Neural progenitor cell (in vitro differentiated cells): ENCODE measurements around the gene PLEKHG4. TPM values are rescaled to one million over a fixed set of nuclear protein-coding genes. Genes with fewer than 3 reads are reported as not detected.

Experiments
- DNase-seq: peaks from one replicate; pipeline ENCODE4 v3.0.0-alpha.2; 2016; ENCODE audit warnings: low spot score
- H2AFZ ChIP-seq: fragments of 200-600 bp; sonication (generic); replicated peaks from 2 replicates; pipeline ENCODE4 v1.6.1; 2016; ENCODE audit warnings: antibody characterized with exemption
- H3F3A ChIP-seq: fragments of 200-600 bp; sonication (generic); 2 replicates; pipeline ENCODE4 v1.6.1; 2016; ENCODE audit warnings: antibody characterized with exemption, low read depth
- H3K27ac ChIP-seq: fragments of 200-600 bp; sonication (generic); 2 replicates; pipeline ENCODE4 v1.5.1; 2016; ENCODE audit warnings: mild to moderate bottlenecking
- H3K27me3 ChIP-seq: fragments of 200-600 bp; sonication (generic); 2 replicates; pipeline ENCODE4 v1.6.1; 2016; ENCODE audit warnings: mild to moderate bottlenecking, moderate library complexity
- H3K36me3 ChIP-seq: fragments of 200-600 bp; sonication (generic); 2 replicates; pipeline ENCODE4 v1.5.1; 2016
- H3K4me1 ChIP-seq: fragments of 200-600 bp; sonication (generic); 2 replicates; pipeline ENCODE4 v1.6.1; 2016; ENCODE audit warnings: mixed run types
- H3K4me2 ChIP-seq: fragments of 200-600 bp; sonication (generic); 2 replicates; pipeline ENCODE4 v1.6.1; 2016
- H3K4me3 ChIP-seq: fragments of 200-600 bp; sonication (generic); 2 replicates; pipeline ENCODE4 v1.5.1; 2016
- H3K79me2 ChIP-seq: fragments of 200-600 bp; sonication (generic); 2 replicates; pipeline ENCODE4 v1.6.1; 2016; ENCODE audit warnings: low read depth
- H3K9ac ChIP-seq: fragments of 200-600 bp; sonication (generic); 2 replicates; pipeline ENCODE4 v1.6.1; 2016
- H3K9me3 ChIP-seq: fragments of 200-600 bp; sonication (generic); 2 replicates; pipeline ENCODE4 v1.5.1; 2016; ENCODE audit warnings: low read depth
- H4K20me1 ChIP-seq: fragments of 200-600 bp; sonication (generic); 2 replicates; pipeline ENCODE4 v1.6.1; 2016; ENCODE audit warnings: low read depth
- H3K27ac Mint-ChIP-seq: 3 replicates; pipeline ENCODE4 v1.8.0; 2021; ENCODE audit warnings: mixed read lengths
- H3K27me3 Mint-ChIP-seq: 2 replicates; pipeline ENCODE4 v1.8.0; 2022; ENCODE audit warnings: low read depth, mild to moderate bottlenecking, inconsistent platforms, moderate library complexity, mixed read lengths; ENCODE audit not compliant: insufficient read depth
- H3K36me3 Mint-ChIP-seq: 3 replicates; pipeline ENCODE4 v1.8.0; 2021; ENCODE audit warnings: mixed read lengths
- H3K4me1 Mint-ChIP-seq: 3 replicates; pipeline ENCODE4 v1.8.0; 2021; ENCODE audit warnings: mixed read lengths
- H3K4me3 Mint-ChIP-seq: 3 replicates; pipeline ENCODE4 v1.8.0; 2021; ENCODE audit warnings: mild to moderate bottlenecking, moderate library complexity, mixed read lengths
- H3K9me3 Mint-ChIP-seq: 3 replicates; pipeline ENCODE4 v1.8.0; 2020; ENCODE audit warnings: mixed read lengths
- EZH2 ChIP-seq: fragments of 200-600 bp; sonication (generic); IDR thresholded peaks from 2 replicates; pipeline ENCODE4 v1.6.1; 2017; ENCODE audit warnings: antibody characterized with exemption, mild to moderate bottlenecking, moderate library complexity
- EZH2phosphoT487 ChIP-seq: fragments of 200-600 bp; sonication (generic); IDR thresholded peaks from 2 replicates; pipeline ENCODE4 v1.6.1; 2017; ENCODE audit warnings: antibody characterized with exemption
- total RNA-seq: library from RNA; depleted of rRNA; stranded (reverse); fragments of >200 nt; gene quantifications from 2 replicates; pipeline ENCODE4 v1.2.3, GENCODE V29; 2015; ENCODE audit warnings: low replicate concordance
- TF ChIP-seq, protein P1 (sequence below): fragments of 200-600 bp; sonication (generic); IDR thresholded peaks from 2 replicates; pipeline ENCODE4 v1.5.1; 2017; ENCODE audit warnings: antibody characterized with exemption, mild to moderate bottlenecking

The PLEKHG4 gene
- total RNA-seq, 1 donor from 2014 or later = 4.0 TPM

DNA sequence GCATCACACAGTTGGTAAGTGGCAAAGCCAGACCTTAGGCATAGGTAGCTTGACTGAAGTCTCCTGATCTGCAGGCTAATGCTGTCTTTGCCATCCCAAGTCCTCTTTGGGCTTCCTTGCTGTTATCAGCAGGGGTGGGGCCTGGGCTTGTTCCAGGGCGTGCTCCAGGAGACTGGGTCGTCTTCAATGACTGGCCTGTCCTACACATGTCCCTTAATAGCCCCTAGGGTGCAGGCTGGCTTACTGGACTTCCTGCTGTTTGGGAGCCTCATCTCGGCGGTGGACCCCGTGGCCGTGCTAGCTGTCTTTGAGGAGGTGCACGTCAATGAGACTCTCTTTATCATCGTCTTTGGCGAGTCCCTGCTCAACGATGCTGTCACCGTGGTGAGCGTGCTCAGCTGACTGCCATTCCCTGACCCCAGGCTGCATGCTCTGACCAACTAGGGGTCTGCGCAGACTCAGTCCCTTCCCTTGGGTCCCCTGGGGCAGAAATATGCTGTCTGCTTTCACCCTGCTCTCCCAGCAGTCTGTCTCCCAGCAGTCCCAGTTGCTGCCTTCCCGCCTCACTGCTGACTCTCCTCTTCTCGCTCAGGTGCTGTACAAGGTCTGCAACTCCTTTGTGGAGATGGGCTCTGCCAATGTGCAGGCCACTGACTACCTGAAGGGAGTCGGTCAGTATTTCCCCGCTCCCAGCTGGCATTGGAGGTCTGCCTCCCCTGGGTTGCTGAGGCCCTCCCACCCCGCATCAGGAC is 24.4 kb upstream of the PLEKHG4 start:
- no peak overlapping the region for H3K4me2 ChIP-seq
- H3K27me3 ChIP-seq = peaks cover 12% of the 10 kb centered on the region
- Mint-ChIP-seq H3K27me3 (peaks cover 6% of the 10 kb centered on the region), H3K9me3 (no peaks in the 10 kb centered on the region), H3K4me3 (no peak overlapping the region), H3K27ac (no peak overlapping the region), H3K4me1 (peaks cover 2% of the 10 kb centered on the region), H3K36me3 (no peaks in the 10 kb centered on the region)
- H3K9me3 ChIP-seq = no peaks in the 10 kb centered on the region
- no peak overlapping the region for H3K4me3 ChIP-seq
- H3K27ac ChIP-seq = no peak overlapping the region
- no peak overlapping the region for H2AFZ ChIP-seq
- no peaks in the 10 kb centered on the region for H4K20me1 ChIP-seq
- no peak overlapping the region for H3K9ac ChIP-seq
- no peaks in the 10 kb centered on the region for H3K36me3 ChIP-seq
- H3K4me1 ChIP-seq = peaks cover 2% of the 10 kb centered on the region
- H3K79me2 ChIP-seq = no peaks in the 10 kb centered on the region
- H3F3A ChIP-seq = peaks cover 8% of the 10 kb centered on the region
- no peak for DNase-seq
- TF ChIP-seq EZH2phosphoT487 = no peak
- TF ChIP-seq EZH2 = no peak
- TF ChIP-seq, protein P1, sequence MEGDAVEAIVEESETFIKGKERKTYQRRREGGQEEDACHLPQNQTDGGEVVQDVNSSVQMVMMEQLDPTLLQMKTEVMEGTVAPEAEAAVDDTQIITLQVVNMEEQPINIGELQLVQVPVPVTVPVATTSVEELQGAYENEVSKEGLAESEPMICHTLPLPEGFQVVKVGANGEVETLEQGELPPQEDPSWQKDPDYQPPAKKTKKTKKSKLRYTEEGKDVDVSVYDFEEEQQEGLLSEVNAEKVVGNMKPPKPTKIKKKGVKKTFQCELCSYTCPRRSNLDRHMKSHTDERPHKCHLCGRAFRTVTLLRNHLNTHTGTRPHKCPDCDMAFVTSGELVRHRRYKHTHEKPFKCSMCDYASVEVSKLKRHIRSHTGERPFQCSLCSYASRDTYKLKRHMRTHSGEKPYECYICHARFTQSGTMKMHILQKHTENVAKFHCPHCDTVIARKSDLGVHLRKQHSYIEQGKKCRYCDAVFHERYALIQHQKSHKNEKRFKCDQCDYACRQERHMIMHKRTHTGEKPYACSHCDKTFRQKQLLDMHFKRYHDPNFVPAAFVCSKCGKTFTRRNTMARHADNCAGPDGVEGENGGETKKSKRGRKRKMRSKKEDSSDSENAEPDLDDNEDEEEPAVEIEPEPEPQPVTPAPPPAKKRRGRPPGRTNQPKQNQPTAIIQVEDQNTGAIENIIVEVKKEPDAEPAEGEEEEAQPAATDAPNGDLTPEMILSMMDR = no peak

DNA sequence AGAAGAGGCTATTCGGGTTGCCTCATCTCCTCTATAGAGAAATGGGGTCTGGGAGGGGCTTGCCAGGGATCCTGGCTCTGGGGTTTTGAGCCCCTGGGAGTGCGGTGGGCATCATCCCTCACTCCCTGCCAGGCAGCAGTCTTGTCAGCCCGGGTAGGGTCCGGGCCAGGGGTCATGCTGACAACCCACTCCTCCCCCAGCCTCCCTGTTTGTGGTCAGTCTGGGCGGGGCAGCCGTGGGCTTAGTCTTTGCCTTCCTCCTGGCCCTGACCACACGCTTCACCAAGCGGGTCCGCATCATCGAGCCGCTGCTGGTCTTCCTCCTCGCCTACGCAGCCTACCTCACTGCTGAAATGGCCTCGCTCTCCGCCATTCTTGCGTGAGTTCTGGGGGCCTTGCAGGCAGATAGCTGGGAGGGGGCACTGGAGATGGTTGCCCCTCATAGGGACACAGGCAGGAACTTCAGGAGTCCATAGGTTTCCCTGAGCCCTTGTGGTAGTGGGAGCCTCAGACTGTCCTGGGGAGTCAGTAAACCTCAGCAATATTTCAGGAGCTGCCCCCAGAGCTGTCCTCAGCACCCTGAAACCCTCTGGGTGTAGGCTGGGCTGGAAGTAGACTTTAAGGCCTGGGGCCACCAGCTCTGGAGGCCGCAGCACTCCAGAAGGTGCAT is 23.6 kb upstream of the PLEKHG4 start:
- Histone ChIP-seq H3K9me3 (no peaks in the 10 kb centered on the region), H3K36me3 (no peaks in the 10 kb centered on the region), H3K9ac (no peak overlapping the region), H3K27ac (no peak overlapping the region), H3K79me2 (no peaks in the 10 kb centered on the region), H2AFZ (no peak overlapping the region), H4K20me1 (no peaks in the 10 kb centered on the region), H3K4me1 (no peaks in the 10 kb centered on the region), H3K4me2 (no peak overlapping the region), H3F3A (peaks cover under 1% of the 10 kb centered on the region), H3K27me3 (peaks cover 5% of the 10 kb centered on the region), H3K4me3 (no peak overlapping the region)
- Mint-ChIP-seq H3K4me3 (no peak overlapping the region), H3K36me3 (no peaks in the 10 kb centered on the region), H3K4me1 (peaks cover 3% of the 10 kb centered on the region), H3K27ac (no peak overlapping the region), H3K27me3 (peaks cover 3% of the 10 kb centered on the region), H3K9me3 (no peaks in the 10 kb centered on the region)
- no peak for DNase-seq
- TF ChIP-seq, protein P1 = no peak
- TF ChIP-seq EZH2phosphoT487 = no peak
- TF ChIP-seq EZH2 = no peak

DNA sequence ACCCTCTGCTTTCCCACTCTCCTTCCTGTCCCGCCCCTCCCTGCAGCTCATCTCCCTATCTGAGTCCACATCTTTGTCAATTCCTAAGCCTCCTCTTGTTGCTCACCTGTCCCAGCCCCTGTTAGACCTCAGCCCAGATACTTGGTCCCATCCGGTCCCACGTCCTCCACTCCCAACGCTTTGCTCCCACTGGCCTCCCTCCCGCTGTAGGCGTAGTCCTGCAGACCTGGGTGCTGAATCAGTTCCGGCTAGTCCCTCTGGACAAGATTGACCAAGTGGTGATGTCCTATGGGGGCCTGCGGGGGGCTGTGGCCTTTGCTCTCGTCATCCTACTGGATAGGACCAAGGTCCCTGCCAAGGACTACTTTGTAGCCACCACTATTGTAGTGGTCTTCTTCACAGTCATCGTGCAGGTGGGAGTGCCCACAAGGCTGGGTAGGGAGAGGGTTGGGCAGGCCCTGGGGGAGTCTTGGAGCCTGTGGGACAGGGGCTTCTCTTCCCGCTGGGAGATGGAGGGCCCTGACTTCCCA is 22.6 kb upstream of the PLEKHG4 start:
- H3K27me3 Mint-ChIP-seq = peaks cover 2% of the 10 kb centered on the region
- no peaks in the 10 kb centered on the region for H3K9me3 Mint-ChIP-seq
- Histone ChIP-seq H3K9ac (no peak overlapping the region), H3K4me2 (no peak overlapping the region), H3K79me2 (no peaks in the 10 kb centered on the region), H2AFZ (no peak overlapping the region), H3K9me3 (no peaks in the 10 kb centered on the region), H3K4me1 (no peaks in the 10 kb centered on the region), H3F3A (no peaks in the 10 kb centered on the region), H3K4me3 (no peak overlapping the region), H3K36me3 (no peaks in the 10 kb centered on the region), H3K27ac (no peak overlapping the region), H3K27me3 (no peaks in the 10 kb centered on the region), H4K20me1 (no peaks in the 10 kb centered on the region)
- no peak overlapping the region for H3K4me3 Mint-ChIP-seq
- TF ChIP-seq, protein P1 = no peak
- TF ChIP-seq EZH2phosphoT487 (no peak), EZH2 (no peak)
- H3K4me1 Mint-ChIP-seq = peaks cover 5% of the 10 kb centered on the region
- DNase-seq = no peak
- H3K36me3 Mint-ChIP-seq = no peaks in the 10 kb centered on the region
- H3K27ac Mint-ChIP-seq = no peak overlapping the region
